ENCODE data around the gene FCHSD2.

Gene FCHSD2

GRCh38 chr11:73142128-73142377 is at the start of gene FCHSD2:
TSS of gene FCHSD2 (minus strand) at chr11:73142318. CDS start at chr11:73141877, 441 bp downstream.
- DNase-seq (ENCODE audit: low read depth in 1 of 2, low spot score in 1 of 2), result no peak

GRCh38 chr11:73191151-73191550 is 49.0 kb upstream of the FCHSD2 start:
- no peak for DNase-seq (ENCODE audit: low read depth in 1 of 2, low spot score in 1 of 2)

GRCh38 chr11:73190557-73190885 is 48.4 kb upstream of the FCHSD2 start:
- no peak for DNase-seq (ENCODE audit: low read depth in 1 of 2, low spot score in 1 of 2)

GRCh38 chr11:73189723-73190556 is 47.8 kb upstream of the FCHSD2 start:
- no peak for DNase-seq (ENCODE audit: low read depth in 1 of 2, low spot score in 1 of 2)

GRCh38 chr11:73189315-73189714 is 47.2 kb upstream of the FCHSD2 start:
- no peak for DNase-seq (ENCODE audit: low read depth in 1 of 2, low spot score in 1 of 2)

GRCh38 chr11:73188301-73188700 is 46.2 kb upstream of the FCHSD2 start:
- no peak for DNase-seq (ENCODE audit: low read depth in 1 of 2, low spot score in 1 of 2)

- DNase-seq (ENCODE audit: low read depth in 1 of 2, low spot score in 1 of 2), result no peak
Observed at GRCh38 chr11:73187854-73188253, 45.7 kb upstream of the FCHSD2 start.

- DNase-seq (ENCODE audit: low read depth in 1 of 2, low spot score in 1 of 2), result no peak
Observed at GRCh38 chr11:73186886-73187285, 44.8 kb upstream of the FCHSD2 start.

- DNase-seq (ENCODE audit: low read depth in 1 of 2, low spot score in 1 of 2), result no peak
Observed at GRCh38 chr11:73186294-73186850, 44.3 kb upstream of the FCHSD2 start.

- no peak for DNase-seq (ENCODE audit: low read depth in 1 of 2, low spot score in 1 of 2)
Observed at GRCh38 chr11:73185680-73186293, 43.7 kb upstream of the FCHSD2 start.

- peak; percentile 18 to 36 for DNase-seq (ENCODE audit: low read depth in 1 of 2, low spot score in 1 of 2)
Observed at GRCh38 chr11:73184953-73185671, 43.0 kb upstream of the FCHSD2 start.

- no peak for DNase-seq (ENCODE audit: low read depth in 1 of 2, low spot score in 1 of 2)
Observed at GRCh38 chr11:73182824-73183321, 40.8 kb upstream of the FCHSD2 start.

GRCh38 chr11:73178681-73179080 is 36.6 kb upstream of the FCHSD2 start:
- DNase-seq (ENCODE audit: low read depth in 1 of 2, low spot score in 1 of 2), result no peak

- peak; percentile 53 to 76 for DNase-seq (ENCODE audit: low read depth in 1 of 2, low spot score in 1 of 2)
Observed at GRCh38 chr11:73177778-73178539, 35.8 kb upstream of the FCHSD2 start.

GRCh38 chr11:73177380-73177777 is 35.3 kb upstream of the FCHSD2 start:
- DNase-seq (ENCODE audit: low read depth in 1 of 2, low spot score in 1 of 2), result no peak

- no peak for DNase-seq (ENCODE audit: low read depth in 1 of 2, low spot score in 1 of 2)
Observed at GRCh38 chr11:73176874-73177155, 34.7 kb upstream of the FCHSD2 start.

GRCh38 chr11:73176145-73176873 is 34.2 kb upstream of the FCHSD2 start:
- DNase-seq (ENCODE audit: low read depth in 1 of 2, low spot score in 1 of 2), result no peak

- DNase-seq (ENCODE audit: low read depth in 1 of 2, low spot score in 1 of 2), result no peak
Observed at GRCh38 chr11:73175551-73176144, 33.5 kb upstream of the FCHSD2 start.

- no peak for DNase-seq (ENCODE audit: low read depth in 1 of 2, low spot score in 1 of 2)
Observed at GRCh38 chr11:73174495-73174791, 32.3 kb upstream of the FCHSD2 start.

- DNase-seq (ENCODE audit: low read depth in 1 of 2, low spot score in 1 of 2), result no peak
Observed at GRCh38 chr11:73173755-73174494, 31.8 kb upstream of the FCHSD2 start.

Data from activated CD4-positive, alpha-beta T cell treated with anti-CD3 and anti-CD28 coated beads, Interleukin-2, amount 50 U/mL, for 24 hours (primary cell).